Nephron (organoid): ENCODE data around the gene OTULINL.
A peak's percentile ranks its signal among the peaks of the same experiment; 100 is the strongest.
"Not testable (repeated sequence)": the region's sequence is repeated elsewhere in the genome, so short reads cannot be mapped to it uniquely, and the experiment has no call there.

Experiments
- H3K27ac Mint-ChIP-seq, 3 experiments: 2 replicates each; pipeline ENCODE4 v1.8.0; 2020; ENCODE audit warnings: mixed read lengths in 3 of 3, mild to moderate bottlenecking in 2 of 3, moderate library complexity in 1 of 3
- H3K27me3 Mint-ChIP-seq: 2 replicates; pipeline ENCODE4 v1.8.0; 2021; ENCODE audit warnings: low read depth, mild to moderate bottlenecking, moderate library complexity, mixed read lengths
- H3K36me3 Mint-ChIP-seq: 2 replicates; pipeline ENCODE4 v1.8.0; 2020; ENCODE audit warnings: low read depth, mixed read lengths
- H3K4me1 Mint-ChIP-seq: 2 replicates; pipeline ENCODE4 v1.8.0; 2020; ENCODE audit warnings: mixed read lengths
- H3K4me3 Mint-ChIP-seq, 3 experiments: 2 replicates each; pipeline ENCODE4 v1.8.0; 2020; ENCODE audit warnings: mild to moderate bottlenecking in 3 of 3, mixed read lengths in 3 of 3, moderate library complexity in 2 of 3
- H3K9me3 Mint-ChIP-seq: 2 replicates; pipeline ENCODE4 v1.8.0; 2020; ENCODE audit warnings: mixed read lengths
- CTCF ChIP-seq, 3 experiments: fragments of 200-600 bp; sonication (generic); IDR thresholded peaks; one replicate each; pipeline ENCODE4 v1.5.0; 2021; ENCODE audit warnings: antibody characterized with exemption in 3 of 3; ENCODE audit not compliant: unreplicated experiment in 3 of 3

The OTULINL gene

GRCh38 chr5:14551211-14551610 is 30.4 kb upstream of the OTULINL start:
- Mint-ChIP-seq H3K9me3 (peaks cover 2% of the 10 kb centered on the region), H3K4me1 (no peaks in the 10 kb centered on the region), H3K27me3 (no peaks in the 10 kb centered on the region), H3K27ac (no peak overlapping the region), H3K36me3 (no peaks in the 10 kb centered on the region), H3K4me3 (no peak overlapping the region)
- no peak for TF ChIP-seq CTCF (IDR thresholded peaks at IDR 0.05; ENCODE audit: unreplicated experiment in 3 of 3)

- peaks cover 2% of the 10 kb centered on the region for H3K9me3 Mint-ChIP-seq
- H3K4me1 Mint-ChIP-seq: no peaks in the 10 kb centered on the region
- H3K4me3 Mint-ChIP-seq: no peak overlapping the region
- no peaks in the 10 kb centered on the region for H3K36me3 Mint-ChIP-seq
- no peak for TF ChIP-seq CTCF (IDR thresholded peaks at IDR 0.05; ENCODE audit: unreplicated experiment in 3 of 3)
- H3K27me3 Mint-ChIP-seq: no peaks in the 10 kb centered on the region
- H3K27ac Mint-ChIP-seq: no peak overlapping the region
Observed at GRCh38 chr5:14552017-14552416, 29.6 kb upstream of the OTULINL start.

GRCh38 chr5:14554288-14554687 is 27.3 kb upstream of the OTULINL start:
- not testable (repeated sequence) for H3K36me3 Mint-ChIP-seq, H3K4me1 Mint-ChIP-seq, H3K4me3 Mint-ChIP-seq, H3K27me3 Mint-ChIP-seq, H3K9me3 Mint-ChIP-seq, H3K27ac Mint-ChIP-seq

- no peaks in the 10 kb centered on the region for H3K9me3 Mint-ChIP-seq
Observed at GRCh38 chr5:14556015-14556414, 25.6 kb upstream of the OTULINL start.

GRCh38 chr5:14557203-14557770 is 24.3 kb upstream of the OTULINL start:
- Mint-ChIP-seq H3K36me3 (no peaks in the 10 kb centered on the region), H3K27ac (peak overlapping the region; percentile 14 to 57 (median 34)), H3K9me3 (no peaks in the 10 kb centered on the region), H3K27me3 (no peaks in the 10 kb centered on the region), H3K4me3 (no peak overlapping the region), H3K4me1 (peaks cover 5% of the 10 kb centered on the region)
- no peak for TF ChIP-seq CTCF (IDR thresholded peaks at IDR 0.05; ENCODE audit: unreplicated experiment in 3 of 3)

More at GRCh38 chr5:14556015-14556414, 25.6 kb upstream of the OTULINL start:
- Mint-ChIP-seq H3K4me3 (no peak overlapping the region), H3K36me3 (no peaks in the 10 kb centered on the region), H3K4me1 (peaks cover 5% of the 10 kb centered on the region), H3K27me3 (no peaks in the 10 kb centered on the region), H3K27ac (no peak overlapping the region)
- no peak for TF ChIP-seq CTCF (IDR thresholded peaks at IDR 0.05; ENCODE audit: unreplicated experiment in 3 of 3)

- Mint-ChIP-seq H3K4me1 (peaks cover 5% of the 10 kb centered on the region), H3K27me3 (no peaks in the 10 kb centered on the region), H3K36me3 (no peaks in the 10 kb centered on the region), H3K9me3 (no peaks in the 10 kb centered on the region), H3K4me3 (no peak overlapping the region), H3K27ac (peak overlapping the region; percentile 14 to 57 (median 34))
- no peak for TF ChIP-seq CTCF (IDR thresholded peaks at IDR 0.05; ENCODE audit: unreplicated experiment in 3 of 3)
Observed at GRCh38 chr5:14557791-14558415, 23.7 kb upstream of the OTULINL start.
